ENCODE results near the gene HDDC3.

The HDDC3 gene

DNA sequence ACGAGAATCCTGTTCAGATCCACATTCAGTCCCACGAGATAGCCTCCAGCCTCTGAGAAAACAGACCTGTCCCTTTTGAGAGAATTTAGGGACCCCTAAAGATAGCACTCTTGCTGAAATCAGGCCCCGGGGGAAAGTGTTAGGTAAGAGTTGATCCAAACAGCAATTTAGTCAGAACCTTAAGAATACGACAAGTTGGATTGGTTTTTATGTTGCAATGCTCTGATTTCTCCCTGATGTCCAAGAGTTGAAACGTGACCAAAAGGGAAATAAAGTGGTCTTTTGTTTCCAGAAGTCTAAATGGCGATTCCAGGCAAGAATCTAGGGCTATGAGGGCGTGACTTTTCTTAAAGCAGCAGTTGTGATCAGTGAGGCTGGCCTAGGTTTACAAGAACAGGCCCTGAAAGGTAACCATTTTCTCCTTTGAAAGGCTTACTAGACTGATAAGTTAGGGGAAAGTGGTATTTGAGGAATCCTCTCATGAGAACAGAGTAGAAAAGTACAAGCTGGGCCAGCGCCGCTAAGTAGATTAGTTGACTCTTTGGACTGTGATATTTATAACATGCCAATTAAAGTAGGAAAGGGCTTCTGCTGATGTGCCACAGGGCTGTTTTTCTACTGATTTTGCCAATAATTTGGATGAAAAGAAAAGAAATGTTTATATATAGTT lies 24.4 kb downstream of the HDDC3 start:
- no peak for DNase-seq

DNA sequence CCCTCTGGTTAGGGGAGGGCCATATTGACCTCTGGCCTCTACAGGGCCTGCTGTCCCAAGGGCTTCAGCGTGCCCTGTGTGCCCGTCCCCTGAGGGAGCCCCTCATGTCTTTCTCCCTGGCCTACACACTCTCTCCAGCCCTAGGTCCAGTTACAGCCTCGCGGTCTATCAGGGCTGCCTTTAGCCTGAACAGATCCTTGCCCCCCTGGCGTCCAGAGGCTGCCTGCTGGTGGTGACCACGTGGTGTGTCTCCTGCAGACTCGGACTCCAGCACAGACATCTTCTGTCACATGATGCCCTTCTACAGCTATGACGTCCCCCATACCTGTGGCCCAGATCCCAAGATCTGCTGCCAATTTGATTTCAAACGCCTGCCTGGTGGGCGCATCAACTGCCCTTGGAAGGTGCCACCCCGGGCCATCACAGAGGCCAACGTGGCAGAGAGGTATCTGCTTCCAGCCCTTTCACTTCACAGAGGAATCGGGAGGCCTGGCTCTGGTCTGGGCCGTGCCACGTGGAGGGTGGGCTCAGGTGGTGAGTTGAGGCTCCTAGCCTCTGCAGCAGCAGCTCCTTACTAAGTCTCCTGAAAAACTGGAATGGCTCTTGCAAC lies 25.2 kb downstream of the HDDC3 start:
- Histone ChIP-seq H3K36me3 (replicated peaks) (peaks cover 17% of the 10 kb centered on the region), H3K27me3 (replicated peaks) (no peaks in the 10 kb centered on the region), H3K27ac (no peak overlapping the region), H3K4me3 (ENCODE audit: low read depth, low read length) (no peak overlapping the region)
- DNase-seq: no peak
- in situ Hi-C loops (cut with HindIII; ENCODE audit: low pct_ligation_motif_present, low sequenced_read_pairs): no loop called here
- TF ChIP-seq, protein P1, sequence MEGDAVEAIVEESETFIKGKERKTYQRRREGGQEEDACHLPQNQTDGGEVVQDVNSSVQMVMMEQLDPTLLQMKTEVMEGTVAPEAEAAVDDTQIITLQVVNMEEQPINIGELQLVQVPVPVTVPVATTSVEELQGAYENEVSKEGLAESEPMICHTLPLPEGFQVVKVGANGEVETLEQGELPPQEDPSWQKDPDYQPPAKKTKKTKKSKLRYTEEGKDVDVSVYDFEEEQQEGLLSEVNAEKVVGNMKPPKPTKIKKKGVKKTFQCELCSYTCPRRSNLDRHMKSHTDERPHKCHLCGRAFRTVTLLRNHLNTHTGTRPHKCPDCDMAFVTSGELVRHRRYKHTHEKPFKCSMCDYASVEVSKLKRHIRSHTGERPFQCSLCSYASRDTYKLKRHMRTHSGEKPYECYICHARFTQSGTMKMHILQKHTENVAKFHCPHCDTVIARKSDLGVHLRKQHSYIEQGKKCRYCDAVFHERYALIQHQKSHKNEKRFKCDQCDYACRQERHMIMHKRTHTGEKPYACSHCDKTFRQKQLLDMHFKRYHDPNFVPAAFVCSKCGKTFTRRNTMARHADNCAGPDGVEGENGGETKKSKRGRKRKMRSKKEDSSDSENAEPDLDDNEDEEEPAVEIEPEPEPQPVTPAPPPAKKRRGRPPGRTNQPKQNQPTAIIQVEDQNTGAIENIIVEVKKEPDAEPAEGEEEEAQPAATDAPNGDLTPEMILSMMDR (IDR thresholded peaks at IDR 0.05; ENCODE audit: low read depth, low read length, missing control alignments): no peak

More for the DNA sequence above, 24.4 kb downstream of the HDDC3 start:
- H3K4me3 ChIP-seq (ENCODE audit: low read depth, low read length): no peak overlapping the region
- peaks cover 21% of the 10 kb centered on the region for H3K36me3 ChIP-seq (replicated peaks)
- H3K27me3 ChIP-seq (replicated peaks): no peaks in the 10 kb centered on the region
- H3K27ac ChIP-seq: no peak overlapping the region
- in situ Hi-C loops (cut with HindIII; ENCODE audit: low pct_ligation_motif_present, low sequenced_read_pairs): no loop called here
- TF ChIP-seq, protein P1 (IDR thresholded peaks at IDR 0.05; ENCODE audit: low read depth, low read length, missing control alignments): no peak

DNA sequence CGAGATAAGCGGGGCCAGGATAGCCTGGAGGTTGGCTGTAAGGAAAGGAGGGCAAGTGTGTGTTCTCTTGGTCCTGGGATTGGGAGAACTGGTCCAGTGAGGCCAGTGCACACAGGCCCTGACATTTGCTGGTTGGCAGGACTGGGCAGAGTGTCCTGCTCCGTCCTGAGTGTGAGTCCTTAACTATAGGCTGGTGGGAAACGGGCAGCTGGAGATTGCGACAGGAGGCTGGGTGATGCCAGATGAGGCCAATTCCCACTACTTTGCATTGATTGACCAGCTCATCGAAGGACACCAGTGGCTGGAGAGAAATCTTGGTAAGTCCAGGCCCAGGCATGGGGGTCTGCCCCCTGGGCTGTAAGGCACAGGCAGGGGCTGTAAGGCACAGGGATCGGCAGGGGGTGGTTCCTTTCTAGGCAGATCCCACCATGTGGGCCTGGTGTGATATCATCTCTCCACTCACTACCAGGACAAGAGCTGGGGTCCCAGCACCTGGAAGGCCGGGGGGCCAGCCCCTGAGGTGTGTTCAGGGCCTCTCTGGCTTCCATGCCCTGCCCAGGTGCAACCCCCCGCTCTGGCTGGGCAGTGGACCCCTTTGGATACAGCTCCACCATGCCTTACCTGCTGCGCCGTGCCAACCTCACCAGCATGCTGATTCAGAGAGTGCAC lies 26.0 kb downstream of the HDDC3 start:
- TF ChIP-seq, protein P1 (IDR thresholded peaks at IDR 0.05; ENCODE audit: low read depth, low read length, missing control alignments): no peak
- in situ Hi-C loops (cut with HindIII; ENCODE audit: low pct_ligation_motif_present, low sequenced_read_pairs): no loop called here
- H3K4me3 ChIP-seq (ENCODE audit: low read depth, low read length): no peak overlapping the region
- no peak for DNase-seq
- H3K27me3 ChIP-seq (replicated peaks): no peaks in the 10 kb centered on the region
- H3K36me3 ChIP-seq (replicated peaks): peaks cover 14% of the 10 kb centered on the region
- H3K27ac ChIP-seq: no peak overlapping the region

DNA sequence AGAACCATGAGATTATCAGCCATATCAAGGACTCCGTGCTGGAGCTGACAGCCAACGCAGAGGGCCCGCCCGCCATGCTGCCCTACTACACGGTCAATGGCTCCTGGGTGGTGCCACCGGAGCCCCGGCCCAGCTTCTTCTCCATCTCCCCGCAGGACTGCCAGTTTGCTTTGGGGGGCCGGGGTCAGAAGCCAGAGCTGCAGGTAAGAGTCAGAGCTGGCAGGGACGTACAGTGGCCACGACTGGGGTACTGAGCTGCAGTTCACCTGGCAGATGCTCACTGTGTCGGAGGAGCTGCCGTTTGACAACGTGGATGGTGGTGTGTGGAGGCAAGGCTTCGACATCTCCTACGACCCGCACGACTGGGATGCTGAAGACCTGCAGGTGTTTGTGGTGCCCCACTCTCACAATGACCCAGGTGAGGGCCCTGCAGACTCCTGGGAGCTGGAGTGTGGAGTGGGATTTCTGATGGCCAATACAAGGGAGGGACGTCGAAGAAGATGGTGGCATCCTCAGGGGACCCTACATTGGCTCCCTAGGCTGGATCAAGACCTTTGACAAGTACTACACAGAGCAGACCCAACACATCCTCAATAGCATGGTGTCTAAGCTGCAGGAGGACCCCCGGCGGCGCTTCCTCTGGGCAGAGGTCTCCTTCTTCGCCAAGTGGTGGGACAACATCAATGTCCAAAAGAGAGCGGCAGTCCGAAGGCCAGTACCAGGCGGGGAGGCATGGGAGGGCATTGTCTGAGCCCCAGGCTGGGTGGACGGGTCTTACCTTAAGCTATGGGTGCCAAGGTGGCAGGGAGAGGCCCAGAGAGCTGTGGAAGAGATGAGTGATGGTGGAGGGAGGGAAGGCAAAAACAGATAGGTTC lies 26.8 kb downstream of the HDDC3 start:
- in situ Hi-C loops (cut with HindIII; ENCODE audit: low pct_ligation_motif_present, low sequenced_read_pairs): no loop called here
- no peak overlapping the region for H3K27ac ChIP-seq
- DNase-seq: no peak
- TF ChIP-seq, protein P1 (IDR thresholded peaks at IDR 0.05; ENCODE audit: low read depth, low read length, missing control alignments): no peak
- H3K27me3 ChIP-seq (replicated peaks): no peaks in the 10 kb centered on the region
- no peak overlapping the region for H3K4me3 ChIP-seq (ENCODE audit: low read depth, low read length)
- peaks cover 8% of the 10 kb centered on the region for H3K36me3 ChIP-seq (replicated peaks)

DNA sequence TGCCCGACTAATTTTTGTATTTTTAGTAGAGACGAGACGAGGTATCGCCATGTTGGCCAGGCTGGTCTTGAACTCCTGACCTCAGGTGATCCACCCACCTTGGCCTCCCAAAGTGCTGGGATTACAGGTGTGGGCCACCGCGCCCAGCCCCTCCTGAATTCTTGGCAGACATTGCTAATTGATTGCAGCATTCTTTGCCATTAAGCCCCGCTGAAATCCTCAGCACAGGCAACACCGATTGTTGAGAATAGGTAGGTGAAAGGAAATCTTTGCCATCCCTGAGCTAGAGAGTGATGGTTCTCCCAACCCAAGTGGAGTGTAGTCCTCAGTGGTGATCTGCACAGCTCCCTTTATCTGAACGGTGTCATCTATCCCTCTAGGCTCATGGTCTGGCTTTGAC lies 27.6 kb downstream of the HDDC3 start:
- TF ChIP-seq, protein P1 (IDR thresholded peaks at IDR 0.05; ENCODE audit: low read depth, low read length, missing control alignments): no peak
- in situ Hi-C loops (cut with HindIII; ENCODE audit: low pct_ligation_motif_present, low sequenced_read_pairs): no loop called here
- Histone ChIP-seq H3K27me3 (replicated peaks) (no peaks in the 10 kb centered on the region), H3K27ac (no peak overlapping the region), H3K4me3 (ENCODE audit: low read depth, low read length) (no peak overlapping the region), H3K36me3 (replicated peaks) (peaks cover 7% of the 10 kb centered on the region)
- no peak for DNase-seq
